ENCODE results near the gene TRIP12.

The TRIP12 gene

GRCh38 chr2:229784791-229785190 is 137.0 kb downstream of the TRIP12 start:
- peaks cover 47 to 69% (median 54%) of the 10 kb centered on the region in 5 donors for H3K36me3 ChIP-seq (ENCODE audit: control insufficient read depth in 5 of 5, insufficient read depth in 5 of 5, low read length in 5 of 5)
- no peak overlapping the region for H3K27ac ChIP-seq (ENCODE audit: low read depth, low read length)
- no peak overlapping the region for H3K9ac ChIP-seq (ENCODE audit: low read length in 5 of 5)
- H3K27me3 ChIP-seq (ENCODE audit: control insufficient read depth in 5 of 5, insufficient read depth in 4 of 5, low read length in 5 of 5): no peaks in the 10 kb centered on the region
- H3K4me1 ChIP-seq (ENCODE audit: control insufficient read depth in 5 of 5, insufficient read depth in 5 of 5, low read length in 5 of 5): peaks cover 0 to 2% (median 0%) of the 10 kb centered on the region in 5 donors
- H3K9me3 ChIP-seq (ENCODE audit: control insufficient read depth in 5 of 5, low read length in 5 of 5): no peaks in the 10 kb centered on the region
- no peak overlapping the region for H3K4me3 ChIP-seq (ENCODE audit: low read depth in 1 of 5, low read length in 5 of 5)

GRCh38 chr2:229783108-229783721 is 138.6 kb downstream of the TRIP12 start:
- Histone ChIP-seq H3K36me3 (ENCODE audit: control insufficient read depth in 5 of 5, insufficient read depth in 5 of 5, low read length in 5 of 5) (peaks cover 45 to 69% (median 54%) of the 10 kb centered on the region in 5 donors), H3K27ac (ENCODE audit: low read depth, low read length) (no peak overlapping the region), H3K9ac (ENCODE audit: low read length in 5 of 5) (no peak overlapping the region), H3K4me1 (ENCODE audit: control insufficient read depth in 5 of 5, insufficient read depth in 5 of 5, low read length in 5 of 5) (peaks cover 0 to 2% (median 0%) of the 10 kb centered on the region in 5 donors), H3K9me3 (ENCODE audit: control insufficient read depth in 5 of 5, low read length in 5 of 5) (no peaks in the 10 kb centered on the region), H3K4me3 (ENCODE audit: low read depth in 1 of 5, low read length in 5 of 5) (no peak overlapping the region), H3K27me3 (ENCODE audit: control insufficient read depth in 5 of 5, insufficient read depth in 4 of 5, low read length in 5 of 5) (no peaks in the 10 kb centered on the region)

GRCh38 chr2:229780856-229781773 is 140.7 kb downstream of the TRIP12 start:
- H3K27me3 ChIP-seq (ENCODE audit: control insufficient read depth in 5 of 5, insufficient read depth in 4 of 5, low read length in 5 of 5): no peaks in the 10 kb centered on the region
- H3K9me3 ChIP-seq (ENCODE audit: control insufficient read depth in 5 of 5, low read length in 5 of 5): no peaks in the 10 kb centered on the region
- H3K27ac ChIP-seq (ENCODE audit: low read depth, low read length): no peak overlapping the region
- H3K36me3 ChIP-seq (ENCODE audit: control insufficient read depth in 5 of 5, insufficient read depth in 5 of 5, low read length in 5 of 5): peaks cover 61 to 82% (median 62%) of the 10 kb centered on the region in 5 donors
- H3K4me1 ChIP-seq (ENCODE audit: control insufficient read depth in 5 of 5, insufficient read depth in 5 of 5, low read length in 5 of 5): peaks cover 0 to 2% (median 0%) of the 10 kb centered on the region in 5 donors
- H3K4me3 ChIP-seq (ENCODE audit: low read depth in 1 of 5, low read length in 5 of 5): no peak overlapping the region
- H3K9ac ChIP-seq (ENCODE audit: low read length in 5 of 5): no peak overlapping the region

- H3K4me3 ChIP-seq (ENCODE audit: low read depth in 1 of 5, low read length in 5 of 5): no peak overlapping the region
- H3K27ac ChIP-seq (ENCODE audit: low read depth, low read length): no peak overlapping the region
- H3K4me1 ChIP-seq (ENCODE audit: control insufficient read depth in 5 of 5, insufficient read depth in 5 of 5, low read length in 5 of 5): peaks cover 0 to 2% (median 0%) of the 10 kb centered on the region in 5 donors
- H3K9me3 ChIP-seq (ENCODE audit: control insufficient read depth in 5 of 5, low read length in 5 of 5): no peaks in the 10 kb centered on the region
- no peak overlapping the region for H3K9ac ChIP-seq (ENCODE audit: low read length in 5 of 5)
- peaks cover 58 to 82% (median 63%) of the 10 kb centered on the region in 5 donors for H3K36me3 ChIP-seq (ENCODE audit: control insufficient read depth in 5 of 5, insufficient read depth in 5 of 5, low read length in 5 of 5)
- no peaks in the 10 kb centered on the region for H3K27me3 ChIP-seq (ENCODE audit: control insufficient read depth in 5 of 5, insufficient read depth in 4 of 5, low read length in 5 of 5)
Measured at GRCh38 chr2:229779650-229780049, 142.2 kb downstream of the TRIP12 start.

GRCh38 chr2:229777716-229778115 is 144.1 kb downstream of the TRIP12 start:
- Histone ChIP-seq H3K27ac (ENCODE audit: low read depth, low read length) (no peak overlapping the region), H3K27me3 (ENCODE audit: control insufficient read depth in 5 of 5, insufficient read depth in 4 of 5, low read length in 5 of 5) (no peaks in the 10 kb centered on the region), H3K36me3 (ENCODE audit: control insufficient read depth in 5 of 5, insufficient read depth in 5 of 5, low read length in 5 of 5) (peaks cover 68 to 90% (median 76%) of the 10 kb centered on the region in 5 donors), H3K4me1 (ENCODE audit: control insufficient read depth in 5 of 5, insufficient read depth in 5 of 5, low read length in 5 of 5) (peaks cover 0 to 2% (median 0%) of the 10 kb centered on the region in 5 donors), H3K4me3 (ENCODE audit: low read depth in 1 of 5, low read length in 5 of 5) (no peak overlapping the region), H3K9ac (ENCODE audit: low read length in 5 of 5) (no peak overlapping the region), H3K9me3 (ENCODE audit: control insufficient read depth in 5 of 5, low read length in 5 of 5) (no peaks in the 10 kb centered on the region)

- H3K4me1 ChIP-seq (ENCODE audit: control insufficient read depth in 5 of 5, insufficient read depth in 5 of 5, low read length in 5 of 5): no peaks in the 10 kb centered on the region
- peaks cover 72 to 93% (median 83%) of the 10 kb centered on the region in 5 donors for H3K36me3 ChIP-seq (ENCODE audit: control insufficient read depth in 5 of 5, insufficient read depth in 5 of 5, low read length in 5 of 5)
Measured at GRCh38 chr2:229775614-229776313, 146.0 kb downstream of the TRIP12 start.

GRCh38 chr2:229774237-229774636 is 147.6 kb downstream of the TRIP12 start:
- Histone ChIP-seq H3K4me1 (ENCODE audit: control insufficient read depth in 5 of 5, insufficient read depth in 5 of 5, low read length in 5 of 5) (no peaks in the 10 kb centered on the region), H3K27me3 (ENCODE audit: control insufficient read depth in 5 of 5, insufficient read depth in 4 of 5, low read length in 5 of 5) (no peaks in the 10 kb centered on the region), H3K4me3 (ENCODE audit: low read depth in 1 of 5, low read length in 5 of 5) (no peak overlapping the region), H3K9me3 (ENCODE audit: control insufficient read depth in 5 of 5, low read length in 5 of 5) (no peaks in the 10 kb centered on the region), H3K36me3 (ENCODE audit: control insufficient read depth in 5 of 5, insufficient read depth in 5 of 5, low read length in 5 of 5) (peaks cover 70 to 94% (median 81%) of the 10 kb centered on the region in 5 donors), H3K9ac (ENCODE audit: low read length in 5 of 5) (no peak overlapping the region), H3K27ac (ENCODE audit: low read depth, low read length) (no peak overlapping the region)

More at GRCh38 chr2:229775614-229776313, 146.0 kb downstream of the TRIP12 start:
- Histone ChIP-seq H3K4me3 (ENCODE audit: low read depth in 1 of 5, low read length in 5 of 5) (no peak overlapping the region), H3K27me3 (ENCODE audit: control insufficient read depth in 5 of 5, insufficient read depth in 4 of 5, low read length in 5 of 5) (no peaks in the 10 kb centered on the region), H3K9ac (ENCODE audit: low read length in 5 of 5) (no peak overlapping the region), H3K27ac (ENCODE audit: low read depth, low read length) (no peak overlapping the region), H3K9me3 (ENCODE audit: control insufficient read depth in 5 of 5, low read length in 5 of 5) (no peaks in the 10 kb centered on the region)

GRCh38 chr2:229768235-229768634 is 153.6 kb downstream of the TRIP12 start:
- Histone ChIP-seq H3K9ac (ENCODE audit: low read length in 5 of 5) (no peak overlapping the region), H3K36me3 (ENCODE audit: control insufficient read depth in 5 of 5, insufficient read depth in 5 of 5, low read length in 5 of 5) (peaks cover 66 to 98% (median 82%) of the 10 kb centered on the region in 5 donors), H3K4me1 (ENCODE audit: control insufficient read depth in 5 of 5, insufficient read depth in 5 of 5, low read length in 5 of 5) (no peaks in the 10 kb centered on the region), H3K4me3 (ENCODE audit: low read depth in 1 of 5, low read length in 5 of 5) (no peak overlapping the region), H3K9me3 (ENCODE audit: control insufficient read depth in 5 of 5, low read length in 5 of 5) (no peaks in the 10 kb centered on the region), H3K27ac (ENCODE audit: low read depth, low read length) (no peak overlapping the region), H3K27me3 (ENCODE audit: control insufficient read depth in 5 of 5, insufficient read depth in 4 of 5, low read length in 5 of 5) (no peaks in the 10 kb centered on the region)

- Histone ChIP-seq H3K9me3 (ENCODE audit: control insufficient read depth in 5 of 5, low read length in 5 of 5) (no peaks in the 10 kb centered on the region), H3K36me3 (ENCODE audit: control insufficient read depth in 5 of 5, insufficient read depth in 5 of 5, low read length in 5 of 5) (peaks cover 55 to 77% (median 61%) of the 10 kb centered on the region in 5 donors), H3K27me3 (ENCODE audit: control insufficient read depth in 5 of 5, insufficient read depth in 4 of 5, low read length in 5 of 5) (no peaks in the 10 kb centered on the region), H3K4me1 (ENCODE audit: control insufficient read depth in 5 of 5, insufficient read depth in 5 of 5, low read length in 5 of 5) (no peaks in the 10 kb centered on the region), H3K4me3 (ENCODE audit: low read depth in 1 of 5, low read length in 5 of 5) (no peak overlapping the region), H3K27ac (ENCODE audit: low read depth, low read length) (no peak overlapping the region), H3K9ac (ENCODE audit: low read length in 5 of 5) (no peak overlapping the region)
Measured at GRCh38 chr2:229765721-229766120, 156.1 kb downstream of the TRIP12 start.
